ENCODE measurements around the gene VEPH1. TPM values are rescaled to one million over a fixed set of nuclear protein-coding genes. Genes with fewer than 3 reads are reported as not detected.

VEPH1 gene
- total and polyA plus RNA-seq, 2 experiments from 2014 or later = 36.8 to 44.0 TPM

DNA sequence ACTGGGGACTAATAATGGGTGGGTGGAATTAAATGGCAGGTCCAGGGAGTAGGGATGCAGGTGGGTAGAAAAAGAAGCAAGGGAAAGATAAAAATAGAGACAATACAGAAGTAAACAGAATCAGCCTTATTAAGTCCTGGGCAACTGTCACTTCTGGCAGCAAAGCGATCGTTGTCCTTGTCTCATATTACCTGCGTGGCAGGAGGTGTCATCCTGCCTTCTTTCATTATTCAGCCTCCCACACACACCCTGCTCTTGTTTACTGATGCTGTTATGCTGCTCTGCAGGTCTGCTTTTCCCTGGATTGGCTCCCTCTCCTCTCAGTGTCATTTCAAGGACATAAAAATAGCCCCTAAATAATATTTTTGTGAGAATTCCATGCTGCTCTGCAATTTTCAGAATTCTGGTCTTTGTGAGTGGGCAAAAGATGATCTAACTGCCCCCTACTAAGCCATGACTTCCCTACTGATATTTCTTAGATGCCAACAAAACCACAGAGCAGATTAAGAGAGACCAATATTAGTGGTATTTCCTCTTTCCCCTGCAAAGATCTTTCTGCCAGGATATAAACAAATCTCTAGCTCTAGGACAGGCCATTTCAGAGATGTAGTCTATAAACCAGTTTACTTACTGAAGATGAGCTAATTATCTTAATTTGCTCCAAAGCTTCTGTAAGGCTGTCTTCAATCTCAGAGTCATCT is 8.5 kb downstream of the VEPH1 start:
- Histone ChIP-seq H3K4me3 (no peak overlapping the region), H2AFZ (no peak overlapping the region), H3K9ac (no peak overlapping the region), H3K9me3 (ENCODE audit: low read depth) (no peaks in the 10 kb centered on the region), H3F3A (ENCODE audit: insufficient read depth) (peaks cover 30% of the 10 kb centered on the region), H3K9me2 (ENCODE audit: insufficient read depth) (no peaks in the 10 kb centered on the region), H3K27ac (no peak overlapping the region), H3K4me2 (ENCODE audit: unreplicated experiment) (peak overlapping the region; percentile 56), H3K36me3 (ENCODE audit: low read depth) (no peaks in the 10 kb centered on the region), H3K27me3 (replicated peaks; ENCODE audit: insufficient read depth) (no peaks in the 10 kb centered on the region), H4K20me1 (ENCODE audit: insufficient read depth) (no peaks in the 10 kb centered on the region), H3K4me1 (ENCODE audit: insufficient read depth) (peaks cover 29% of the 10 kb centered on the region), H3K79me2 (ENCODE audit: insufficient read depth) (peaks cover 5% of the 10 kb centered on the region)
- TF ChIP-seq EZH2phosphoT487 (IDR thresholded peaks at IDR 0.05; ENCODE audit: insufficient read depth, low read depth) (no peak), EZH2 (IDR thresholded peaks at IDR 0.05; ENCODE audit: insufficient read depth, poor library complexity, severe bottlenecking) (no peak)
- in situ Hi-C loops (cut with MboI) = loop anchor here (10.0 kb wide), 1 partner anchor 290 kb away; no protein-coding TSS in a partner anchor
- 94 to 97% methylated on average over 3 of the region's 3 CpGs for WGBS, 2 experiments (ENCODE audit: low coverage in 1 of 2, low lambda C conversion rate in 2 of 2, missing lambda C conversion rate in 2 of 2)
- DNase-seq = peak; percentile 17

DNA sequence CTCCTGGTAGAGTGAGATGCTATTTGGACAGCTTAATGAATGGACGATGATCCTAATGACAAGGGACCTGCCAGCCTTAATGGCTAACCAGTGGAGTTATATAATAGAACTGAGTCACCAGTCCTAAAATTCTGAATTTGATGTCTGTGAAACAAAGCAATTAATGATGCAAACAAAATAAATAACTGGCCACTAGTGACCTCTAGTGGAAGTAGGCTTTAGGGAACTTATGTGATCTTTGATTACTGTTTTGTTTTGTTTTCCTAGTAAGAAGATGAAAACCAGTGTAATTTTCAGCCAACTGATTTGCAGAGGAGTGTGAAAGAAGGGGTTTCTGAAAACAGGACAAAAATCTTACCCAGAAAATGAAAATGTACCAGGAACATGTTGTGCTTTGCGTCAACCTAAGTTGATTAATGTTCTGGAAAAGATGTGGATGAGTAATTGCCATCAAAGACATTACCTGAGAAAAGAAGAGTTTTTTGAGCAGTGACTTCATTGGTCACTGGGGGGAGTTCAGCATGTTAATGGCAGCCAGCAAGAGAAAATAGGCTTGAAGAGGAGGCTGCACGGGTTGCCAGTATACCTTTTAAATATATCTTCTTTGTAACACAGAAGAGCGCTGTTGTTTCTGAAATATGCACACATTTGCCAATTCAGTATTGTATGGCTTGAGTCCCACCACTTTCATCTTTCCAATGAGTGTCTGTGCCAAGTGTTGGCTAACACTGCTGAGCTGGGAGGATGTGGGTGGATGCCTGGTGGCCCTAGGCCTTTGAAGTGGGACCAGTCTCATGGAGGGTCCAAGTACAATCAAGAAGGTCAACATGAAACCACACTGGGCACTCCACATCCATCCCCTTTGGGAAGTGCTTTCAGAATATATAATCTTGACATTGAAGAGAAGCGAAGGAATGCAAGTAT is 9.3 kb downstream of the VEPH1 start:
- no peaks in the 10 kb centered on the region for H3K9me3 ChIP-seq (ENCODE audit: low read depth)
- H3K36me3 ChIP-seq (ENCODE audit: low read depth) = no peaks in the 10 kb centered on the region
- no peaks in the 10 kb centered on the region for H4K20me1 ChIP-seq (ENCODE audit: insufficient read depth)
- H3F3A ChIP-seq (ENCODE audit: insufficient read depth) = peaks cover 30% of the 10 kb centered on the region
- H3K9me2 ChIP-seq (ENCODE audit: insufficient read depth) = no peaks in the 10 kb centered on the region
- no peak overlapping the region for H2AFZ ChIP-seq
- peaks cover 25% of the 10 kb centered on the region for H3K4me1 ChIP-seq (ENCODE audit: insufficient read depth)
- H3K27ac ChIP-seq = no peak overlapping the region
- H3K4me3 ChIP-seq = no peak overlapping the region
- in situ Hi-C loops (cut with MboI) = loop anchor here (10.0 kb wide), 1 partner anchor 289 kb away; no protein-coding TSS in a partner anchor
- no peak for TF ChIP-seq EZH2 (IDR thresholded peaks at IDR 0.05; ENCODE audit: insufficient read depth, poor library complexity, severe bottlenecking)
- TF ChIP-seq EZH2phosphoT487 (IDR thresholded peaks at IDR 0.05; ENCODE audit: insufficient read depth, low read depth) = no peak
- peak; percentile 78 for DNase-seq
- peaks cover 9% of the 10 kb centered on the region for H3K79me2 ChIP-seq (ENCODE audit: insufficient read depth)
- H3K9ac ChIP-seq = 0 out of 2 replicates have a peak overlapping the region, but pooled peaks have one; percentile 21
- H3K4me2 ChIP-seq (ENCODE audit: unreplicated experiment) = peak overlapping the region; percentile 56
- H3K27me3 ChIP-seq (replicated peaks; ENCODE audit: insufficient read depth) = no peaks in the 10 kb centered on the region
- WGBS, 2 experiments (ENCODE audit: low coverage in 1 of 2, low lambda C conversion rate in 2 of 2, missing lambda C conversion rate in 2 of 2) = 36 to 45% methylated on average over 5 of the region's 5 CpGs

DNA sequence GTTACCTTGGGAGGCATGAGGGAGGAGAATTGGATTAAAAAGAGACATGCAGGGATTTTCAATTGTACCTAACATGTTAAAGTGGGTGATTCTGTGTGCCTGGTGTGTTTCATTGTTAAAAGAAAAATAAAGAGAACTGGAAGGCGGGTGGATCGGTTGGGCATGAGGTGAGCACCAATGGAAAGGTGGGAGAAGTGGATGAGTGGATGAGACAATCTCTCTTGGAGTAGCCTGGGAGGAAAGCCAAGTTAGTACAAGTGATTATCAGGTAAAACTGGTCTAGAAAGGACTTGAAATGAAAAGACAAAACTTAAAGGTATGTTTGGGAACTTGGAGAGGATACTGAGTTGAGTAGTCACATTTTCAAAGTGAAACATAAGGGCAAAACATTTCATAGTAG is 12.1 kb downstream of the VEPH1 start:
- H3K9me2 ChIP-seq (ENCODE audit: insufficient read depth) = no peaks in the 10 kb centered on the region
- no peak for DNase-seq
- no peak overlapping the region for H2AFZ ChIP-seq
- H3K9me3 ChIP-seq (ENCODE audit: low read depth) = no peaks in the 10 kb centered on the region
- no peak overlapping the region for H3K9ac ChIP-seq
- H4K20me1 ChIP-seq (ENCODE audit: insufficient read depth) = no peaks in the 10 kb centered on the region
- no peak overlapping the region for H3K27ac ChIP-seq
- no peaks in the 10 kb centered on the region for H3K36me3 ChIP-seq (ENCODE audit: low read depth)
- peaks cover 36% of the 10 kb centered on the region for H3F3A ChIP-seq (ENCODE audit: insufficient read depth)
- no peaks in the 10 kb centered on the region for H3K27me3 ChIP-seq (replicated peaks; ENCODE audit: insufficient read depth)
- in situ Hi-C loops (cut with MboI) = loop anchor here (10.0 kb wide), 1 partner anchor 286 kb away; no protein-coding TSS in a partner anchor
- no peak overlapping the region for H3K4me2 ChIP-seq (ENCODE audit: unreplicated experiment)
- H3K79me2 ChIP-seq (ENCODE audit: insufficient read depth) = peaks cover 10% of the 10 kb centered on the region
- WGBS, 2 experiments (ENCODE audit: low coverage in 1 of 2, low lambda C conversion rate in 2 of 2, missing lambda C conversion rate in 2 of 2) = 97 to 98% methylated on average over 2 of the region's 2 CpGs
- peaks cover 45% of the 10 kb centered on the region for H3K4me1 ChIP-seq (ENCODE audit: insufficient read depth)
- H3K4me3 ChIP-seq = no peak overlapping the region
- TF ChIP-seq EZH2phosphoT487 (IDR thresholded peaks at IDR 0.05; ENCODE audit: insufficient read depth, low read depth) = no peak
- TF ChIP-seq EZH2 (IDR thresholded peaks at IDR 0.05; ENCODE audit: insufficient read depth, poor library complexity, severe bottlenecking) = no peak

DNA sequence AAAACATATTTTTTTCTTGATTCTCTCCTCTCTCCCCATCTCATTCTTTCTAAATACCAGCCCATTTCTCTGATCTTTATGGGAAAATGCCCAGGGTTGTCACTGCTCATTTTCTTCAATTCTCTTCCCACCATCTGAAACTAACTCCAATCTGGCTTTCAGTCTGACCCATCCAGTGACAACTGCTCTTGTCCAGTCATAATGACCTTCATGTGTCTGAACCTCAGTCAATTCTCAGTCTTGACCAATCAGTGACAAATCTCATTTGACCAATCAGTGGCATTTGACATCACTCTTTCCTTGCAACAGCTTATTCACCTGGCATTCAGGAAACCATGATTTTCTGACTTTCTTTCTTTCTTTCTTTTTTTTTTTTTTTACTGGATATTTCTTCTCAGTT is 15.1 kb downstream of the VEPH1 start:
- peaks cover 23% of the 10 kb centered on the region for H3K4me1 ChIP-seq (ENCODE audit: insufficient read depth)
- H3K9me3 ChIP-seq (ENCODE audit: low read depth) = no peaks in the 10 kb centered on the region
- no peaks in the 10 kb centered on the region for H3K36me3 ChIP-seq (ENCODE audit: low read depth)
- in situ Hi-C loops (cut with MboI) = no loop called here
- no peak overlapping the region for H3K27ac ChIP-seq
- no peak overlapping the region for H3K9ac ChIP-seq
- H3K79me2 ChIP-seq (ENCODE audit: insufficient read depth) = peaks cover 15% of the 10 kb centered on the region
- H3K4me2 ChIP-seq (ENCODE audit: unreplicated experiment) = no peak overlapping the region
- H3K4me3 ChIP-seq = no peak overlapping the region
- no peaks in the 10 kb centered on the region for H3K9me2 ChIP-seq (ENCODE audit: insufficient read depth)
- no peak overlapping the region for H2AFZ ChIP-seq
- no peaks in the 10 kb centered on the region for H4K20me1 ChIP-seq (ENCODE audit: insufficient read depth)
- DNase-seq = no peak
- no peak for TF ChIP-seq EZH2phosphoT487 (IDR thresholded peaks at IDR 0.05; ENCODE audit: insufficient read depth, low read depth)
- TF ChIP-seq EZH2 (IDR thresholded peaks at IDR 0.05; ENCODE audit: insufficient read depth, poor library complexity, severe bottlenecking) = no peak
- peaks cover 9% of the 10 kb centered on the region; the same call in 1 of the 2 replicates for H3F3A ChIP-seq (ENCODE audit: insufficient read depth)
- H3K27me3 ChIP-seq (replicated peaks; ENCODE audit: insufficient read depth) = no peaks in the 10 kb centered on the region

Measured in GM23248 (cell line).